K562 (cell line): ENCODE data around the gene RPS2. TPM values are rescaled to one million over a fixed set of nuclear protein-coding genes. Genes with fewer than 3 reads are reported as not detected.

Experiments
- ARID3A ChIP-seq: IDR thresholded peaks from 2 replicates; pipeline ENCODE4 v1.6.1; 2012; ENCODE audit warnings: low read depth, low read length, improper control_type of control experiment, borderline replicate concordance
- MAZ ChIP-seq, 2 experiments: fragments of 450-650 bp in 1 of 2; sonication (generic) in 1 of 2; formaldehyde crosslinking; IDR thresholded peaks in 1 of 2; conservative IDR thresholded peaks in 1 of 2; 2 replicates each; pipeline versions ENCODE4 v1.4.0 to v1.5.0; 2020; ENCODE audit warnings: mild to moderate bottlenecking in 1 of 2, missing genetic modification reagents in 1 of 2
- SREBF2 ChIP-seq: sonication (generic); formaldehyde crosslinking; IDR thresholded peaks from 2 replicates; pipeline ENCODE4 v1.4.0; 2020; ENCODE audit warnings: mild to moderate bottlenecking, missing genetic modification reagents
- SRSF3 ChIP-seq: fragments of 200-400 bp; formaldehyde crosslinking; IDR thresholded peaks from 2 replicates; pipeline ENCODE4 v1.6.1; 2016; ENCODE audit warnings: mild to moderate bottlenecking, low read length, moderate library complexity; ENCODE audit not compliant: insufficient read depth
- TGIF2 ChIP-seq: sonication (generic); formaldehyde crosslinking; IDR thresholded peaks from 2 replicates; pipeline ENCODE4 v1.8.1; 2022; ENCODE audit warnings: mild to moderate bottlenecking, missing genetic modification reagents, moderate library complexity
- ZBTB12 ChIP-seq: fragments of 250-450 bp; sonication (Bioruptor Pico); IDR thresholded peaks from 2 replicates; pipeline ENCODE4 v1.4.0; 2020
- ZNF280A ChIP-seq: fragments of 450-650 bp; IDR thresholded peaks from 2 replicates; pipeline ENCODE4 v1.6.1; 2018; ENCODE audit warnings: mild to moderate bottlenecking, low read depth; ENCODE audit not compliant: partially characterized antibody
- ZNF79 ChIP-seq: fragments of 250-450 bp; sonication (Bioruptor Pico); IDR thresholded peaks from 2 replicates; pipeline ENCODE4 v1.4.0; 2020; ENCODE audit warnings: low read depth, mild to moderate bottlenecking, moderate library complexity
- polyA plus RNA-seq, 8 experiments: library from polyadenylated mRNA; depleted of rRNA in 4 of 8; stranded (reverse) in 5 of 8; unstranded in 3 of 8; fragments of >200 nt; fragmentation: Nextera tagmentation in 2 of 8; fragmentation: Illumina TruSeq in 1 of 8; extraction: Ambion mirVana in 2 of 8; extraction: Trizol in 1 of 8; gene quantifications; 2 replicates each; pipeline versions ENCODE4 v1.2.1 to v1.2.3, GENCODE V29; 2011 to 2014; ENCODE audit warnings: inconsistent platforms in 1 of 8, missing spikeins in 1 of 8
- total RNA-seq, 7 experiments: library from RNA; depleted of rRNA in 6 of 7; stranded (reverse); fragments of >200 nt in 6 of 7; fragmentation: Illumina TruSeq in 2 of 7; extraction: Trizol in 2 of 7; gene quantifications; 2 replicates each; pipeline versions ENCODE4 v1.2.1 to v1.2.3, GENCODE V29; 2011 to 2021; ENCODE audit warnings: low replicate concordance in 1 of 7
- TF ChIP-seq, protein P1 (sequence below): fragments of 250-450 bp; sonication (Bioruptor Pico); IDR thresholded peaks from 2 replicates; pipeline ENCODE4 v1.4.0; 2020; ENCODE audit warnings: borderline replicate concordance
- TF ChIP-seq, protein P2 (sequence below): sonication (generic); formaldehyde crosslinking; IDR thresholded peaks from 2 replicates; pipeline ENCODE4 v1.8.0; 2022; ENCODE audit warnings: mild to moderate bottlenecking, missing genetic modification reagents
- TF ChIP-seq, protein P3 (sequence below): fragments of 250-450 bp; sonication (Bioruptor Pico); IDR thresholded peaks from 2 replicates; pipeline ENCODE4 v1.9.0; 2021; ENCODE audit warnings: mild to moderate bottlenecking
- TF ChIP-seq, protein P4 (sequence below): fragments of 250-450 bp; sonication (Bioruptor Pico); IDR thresholded peaks from 2 replicates; pipeline ENCODE4 v1.5.0; 2020; ENCODE audit warnings: mild to moderate bottlenecking, borderline replicate concordance

Gene RPS2
- total and polyA plus RNA-seq, 9 of the 15 experiments (the other 6 are each of a cell fraction or from before 2014, with no cell fraction given) = 834 to 4,794 (median 3,793) TPM

DNA sequence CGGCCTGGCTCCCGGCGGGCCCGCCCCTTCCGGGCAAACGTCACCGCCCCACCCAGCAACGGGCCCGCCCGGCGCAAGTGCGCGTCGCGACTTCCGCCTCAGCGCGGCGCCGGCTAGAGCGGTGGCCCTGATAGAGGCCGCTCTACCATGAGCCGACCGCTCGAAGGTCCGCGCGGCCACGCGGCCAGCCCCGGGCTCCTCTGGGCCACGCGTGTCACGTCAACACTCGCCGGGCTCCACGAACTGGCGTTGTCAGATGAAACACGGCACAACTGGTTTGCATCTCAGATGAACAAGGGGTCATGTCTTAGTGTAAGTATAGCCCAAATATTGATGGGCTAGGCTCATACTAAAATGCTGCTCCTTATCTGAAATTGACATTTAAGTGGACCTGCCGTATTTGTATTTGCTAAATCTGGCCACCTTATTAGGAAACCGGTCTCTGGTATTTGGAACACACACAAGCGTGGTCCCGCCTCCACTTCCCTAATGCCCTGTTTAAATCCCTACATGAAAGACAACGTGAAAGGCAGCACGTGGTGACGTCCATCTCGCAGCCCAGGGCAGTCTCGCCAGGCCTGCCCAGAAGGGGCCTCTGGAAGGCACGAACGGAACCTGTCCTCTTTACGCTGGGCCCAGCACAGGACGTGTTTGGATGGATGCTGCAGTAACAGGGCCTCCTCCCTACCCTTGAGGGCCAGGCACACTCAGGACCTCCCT, 45.3 kb upstream of the RPS2 start, which contains the start of gene ZNF598 (continued):
- no peak for TF ChIP-seq SRSF3
- peak; percentile 77 for TF ChIP-seq ZBTB12 (CRISPR knock-in tag)
- TF ChIP-seq TGIF2 = no peak
- no peak for TF ChIP-seq SREBF2 (CRISPR knock-in tag)
- TF ChIP-seq, protein P1, sequence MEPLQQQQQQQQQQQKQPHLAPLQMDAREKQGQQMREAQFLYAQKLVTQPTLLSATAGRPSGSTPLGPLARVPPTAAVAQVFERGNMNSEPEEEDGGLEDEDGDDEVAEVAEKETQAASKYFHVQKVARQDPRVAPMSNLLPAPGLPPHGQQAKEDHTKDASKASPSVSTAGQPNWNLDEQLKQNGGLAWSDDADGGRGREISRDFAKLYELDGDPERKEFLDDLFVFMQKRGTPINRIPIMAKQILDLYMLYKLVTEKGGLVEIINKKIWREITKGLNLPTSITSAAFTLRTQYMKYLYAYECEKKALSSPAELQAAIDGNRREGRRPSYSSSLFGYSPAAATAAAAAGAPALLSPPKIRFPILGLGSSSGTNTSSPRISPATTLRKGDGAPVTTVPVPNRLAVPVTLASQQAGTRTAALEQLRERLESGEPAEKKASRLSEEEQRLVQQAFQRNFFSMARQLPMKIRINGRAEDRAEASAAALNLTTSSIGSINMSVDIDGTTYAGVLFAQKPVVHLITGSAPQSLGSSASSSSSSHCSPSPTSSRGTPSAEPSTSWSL (CRISPR knock-in tag) = no peak
- TF ChIP-seq, protein P2, sequence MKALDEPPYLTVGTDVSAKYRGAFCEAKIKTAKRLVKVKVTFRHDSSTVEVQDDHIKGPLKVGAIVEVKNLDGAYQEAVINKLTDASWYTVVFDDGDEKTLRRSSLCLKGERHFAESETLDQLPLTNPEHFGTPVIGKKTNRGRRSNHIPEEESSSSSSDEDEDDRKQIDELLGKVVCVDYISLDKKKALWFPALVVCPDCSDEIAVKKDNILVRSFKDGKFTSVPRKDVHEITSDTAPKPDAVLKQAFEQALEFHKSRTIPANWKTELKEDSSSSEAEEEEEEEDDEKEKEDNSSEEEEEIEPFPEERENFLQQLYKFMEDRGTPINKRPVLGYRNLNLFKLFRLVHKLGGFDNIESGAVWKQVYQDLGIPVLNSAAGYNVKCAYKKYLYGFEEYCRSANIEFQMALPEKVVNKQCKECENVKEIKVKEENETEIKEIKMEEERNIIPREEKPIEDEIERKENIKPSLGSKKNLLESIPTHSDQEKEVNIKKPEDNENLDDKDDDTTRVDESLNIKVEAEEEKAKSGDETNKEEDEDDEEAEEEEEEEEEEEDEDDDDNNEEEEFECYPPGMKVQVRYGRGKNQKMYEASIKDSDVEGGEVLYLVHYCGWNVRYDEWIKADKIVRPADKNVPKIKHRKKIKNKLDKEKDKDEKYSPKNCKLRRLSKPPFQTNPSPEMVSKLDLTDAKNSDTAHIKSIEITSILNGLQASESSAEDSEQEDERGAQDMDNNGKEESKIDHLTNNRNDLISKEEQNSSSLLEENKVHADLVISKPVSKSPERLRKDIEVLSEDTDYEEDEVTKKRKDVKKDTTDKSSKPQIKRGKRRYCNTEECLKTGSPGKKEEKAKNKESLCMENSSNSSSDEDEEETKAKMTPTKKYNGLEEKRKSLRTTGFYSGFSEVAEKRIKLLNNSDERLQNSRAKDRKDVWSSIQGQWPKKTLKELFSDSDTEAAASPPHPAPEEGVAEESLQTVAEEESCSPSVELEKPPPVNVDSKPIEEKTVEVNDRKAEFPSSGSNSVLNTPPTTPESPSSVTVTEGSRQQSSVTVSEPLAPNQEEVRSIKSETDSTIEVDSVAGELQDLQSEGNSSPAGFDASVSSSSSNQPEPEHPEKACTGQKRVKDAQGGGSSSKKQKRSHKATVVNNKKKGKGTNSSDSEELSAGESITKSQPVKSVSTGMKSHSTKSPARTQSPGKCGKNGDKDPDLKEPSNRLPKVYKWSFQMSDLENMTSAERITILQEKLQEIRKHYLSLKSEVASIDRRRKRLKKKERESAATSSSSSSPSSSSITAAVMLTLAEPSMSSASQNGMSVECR (CRISPR knock-in tag) = peak; percentile 85
- no peak for TF ChIP-seq ZNF79 (CRISPR knock-in tag)
- TF ChIP-seq ARID3A = no peak
- no peak for TF ChIP-seq ZNF280A
- TF ChIP-seq, protein P3, sequence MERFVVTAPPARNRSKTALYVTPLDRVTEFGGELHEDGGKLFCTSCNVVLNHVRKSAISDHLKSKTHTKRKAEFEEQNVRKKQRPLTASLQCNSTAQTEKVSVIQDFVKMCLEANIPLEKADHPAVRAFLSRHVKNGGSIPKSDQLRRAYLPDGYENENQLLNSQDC (CRISPR knock-in tag) = peak; percentile 77; the same call in 1 of the 2 replicates
- peak in 1 of 2 experiments; percentile 76; a peak in 3 of 4 replicates for TF ChIP-seq MAZ (CRISPR knock-in tag; conservative IDR thresholded peaks at IDR 0.05 in 1 of 2, IDR thresholded peaks at IDR 0.05 in 1 of 2)
- TF ChIP-seq, protein P4, sequence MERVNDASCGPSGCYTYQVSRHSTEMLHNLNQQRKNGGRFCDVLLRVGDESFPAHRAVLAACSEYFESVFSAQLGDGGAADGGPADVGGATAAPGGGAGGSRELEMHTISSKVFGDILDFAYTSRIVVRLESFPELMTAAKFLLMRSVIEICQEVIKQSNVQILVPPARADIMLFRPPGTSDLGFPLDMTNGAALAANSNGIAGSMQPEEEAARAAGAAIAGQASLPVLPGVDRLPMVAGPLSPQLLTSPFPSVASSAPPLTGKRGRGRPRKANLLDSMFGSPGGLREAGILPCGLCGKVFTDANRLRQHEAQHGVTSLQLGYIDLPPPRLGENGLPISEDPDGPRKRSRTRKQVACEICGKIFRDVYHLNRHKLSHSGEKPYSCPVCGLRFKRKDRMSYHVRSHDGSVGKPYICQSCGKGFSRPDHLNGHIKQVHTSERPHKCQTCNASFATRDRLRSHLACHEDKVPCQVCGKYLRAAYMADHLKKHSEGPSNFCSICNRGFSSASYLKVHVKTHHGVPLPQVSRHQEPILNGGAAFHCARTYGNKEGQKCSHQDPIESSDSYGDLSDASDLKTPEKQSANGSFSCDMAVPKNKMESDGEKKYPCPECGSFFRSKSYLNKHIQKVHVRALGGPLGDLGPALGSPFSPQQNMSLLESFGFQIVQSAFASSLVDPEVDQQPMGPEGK (CRISPR knock-in tag) = no peak
